Stimulated activated CD8-positive, alpha-beta memory T cell treated with anti-CD3 and anti-CD28 coated beads, Interleukin-15, amount 100 ng/mL, for 4 hours (primary cell): ENCODE data around the gene TMED5.
"Not testable (repeated sequence)": the region's sequence is repeated elsewhere in the genome, so short reads cannot be mapped to it uniquely, and the experiment has no call there.

Source experiments
- DNase-seq, 2 donors: peaks; one replicate each; pipeline ENCODE4 v3.0.0-alpha.2; 2020; ENCODE audit warnings: low read depth in 2 of 2

Gene TMED5

GRCh38 chr1:93179886-93180722, at the start of gene TMED5:
TSS of gene TMED5 (minus strand) at chr1:93180413. CDS start at chr1:93180242, 171 bp downstream.
- peak; percentile 92 to 95 for DNase-seq

- no peak for DNase-seq
Measured at GRCh38 chr1:93223023-93223675, 42.9 kb upstream of the TMED5 start.

GRCh38 chr1:93221913-93222312, 41.7 kb upstream of the TMED5 start:
- DNase-seq: no peak

GRCh38 chr1:93220716-93221115, 40.5 kb upstream of the TMED5 start:
- not testable (repeated sequence) for DNase-seq

GRCh38 chr1:93219443-93219842, 39.2 kb upstream of the TMED5 start:
- DNase-seq: no peak

- DNase-seq: no peak
Measured at GRCh38 chr1:93215322-93215721, 35.1 kb upstream of the TMED5 start.

- no peak for DNase-seq
Measured at GRCh38 chr1:93207211-93207610, 27.0 kb upstream of the TMED5 start.

GRCh38 chr1:93206567-93206954, 26.3 kb upstream of the TMED5 start:
- DNase-seq: no peak

- DNase-seq: no peak
Measured at GRCh38 chr1:93205892-93206566, 25.8 kb upstream of the TMED5 start.

- no peak for DNase-seq
Measured at GRCh38 chr1:93200714-93201113, 20.5 kb upstream of the TMED5 start.

- no peak for DNase-seq
Measured at GRCh38 chr1:93200086-93200620, 19.9 kb upstream of the TMED5 start.

- no peak for DNase-seq
Measured at GRCh38 chr1:93199150-93199549, 18.9 kb upstream of the TMED5 start.

- DNase-seq: no peak
Measured at GRCh38 chr1:93196591-93196990, 16.4 kb upstream of the TMED5 start.

GRCh38 chr1:93194231-93194990, 14.2 kb upstream of the TMED5 start:
- DNase-seq: no peak

- DNase-seq: no peak
Measured at GRCh38 chr1:93190432-93190831, 10.2 kb upstream of the TMED5 start.

- DNase-seq: no peak
Measured at GRCh38 chr1:93186667-93187066, 6.5 kb upstream of the TMED5 start.

- DNase-seq: peak in 1 of 2 donors; percentile 27
Measured at GRCh38 chr1:93180723-93181613, 755 bp upstream of the TMED5 start, which contains the start of gene CCDC18. TSS of gene CCDC18 (plus strand) at chr1:93180724. CDS start at chr1:93183362, 2,638 bp downstream.

- DNase-seq: no peak
Measured at GRCh38 chr1:93178418-93178817, 1.8 kb downstream of the TMED5 start.

- DNase-seq: no peak
Measured at GRCh38 chr1:93177991-93178390, 2.2 kb downstream of the TMED5 start.

GRCh38 chr1:93174638-93175037, 5.6 kb downstream of the TMED5 start:
- DNase-seq: not testable (repeated sequence)
